Calu3 (cell line): Measurements from ENCODE around the gene EEPD1. TPM values are rescaled to one million over a fixed set of nuclear protein-coding genes. Genes with fewer than 3 reads are reported as not detected.

Source experiments
- BruUV-seq: library from RNA; stranded (reverse); fragments of 400-500 nt; replicated peaks from 2 replicates; lab custom pipeline; 2021; lab: Mats Ljungman, UMichigan
- CTCF ChIA-PET: fragments of 300-600 bp; sonication (Branson Sonifier 250); formaldehyde crosslinking; loops from one replicate; lab custom pipeline; 2022; ENCODE audit warnings: antibody characterized with exemption; lab: Charles Lee
- DNase-seq: peaks from one replicate; pipeline ENCODE4 v3.0.0; 2022
- H3K27ac Mint-ChIP-seq: one replicate; pipeline ENCODE4 v1.8.0; 2022; ENCODE audit warnings: mixed read lengths; ENCODE audit not compliant: unreplicated experiment
- H3K27me3 Mint-ChIP-seq: one replicate; pipeline ENCODE4 v1.8.0; 2022; ENCODE audit warnings: mixed read lengths; ENCODE audit not compliant: unreplicated experiment
- H3K36me3 Mint-ChIP-seq: one replicate; pipeline ENCODE4 v1.8.0; 2022; ENCODE audit warnings: mild to moderate bottlenecking, moderate library complexity, mixed read lengths; ENCODE audit not compliant: insufficient read depth, unreplicated experiment
- H3K4me1 Mint-ChIP-seq: one replicate; pipeline ENCODE4 v1.8.0; 2022; ENCODE audit warnings: mild to moderate bottlenecking, low read depth, mixed read lengths; ENCODE audit not compliant: unreplicated experiment
- H3K4me3 Mint-ChIP-seq: one replicate; pipeline ENCODE4 v1.8.0; 2022; ENCODE audit warnings: mild to moderate bottlenecking, low read depth, moderate library complexity, mixed read lengths; ENCODE audit not compliant: unreplicated experiment
- H3K9me3 Mint-ChIP-seq: one replicate; pipeline ENCODE4 v1.8.0; 2022; ENCODE audit warnings: low read depth, mixed read lengths; ENCODE audit not compliant: unreplicated experiment
- CTCF ChIP-seq: fragments of 200-600 bp; IDR thresholded peaks from one replicate; pipeline ENCODE4 v1.8.0; 2022; ENCODE audit warnings: antibody characterized with exemption; ENCODE audit not compliant: unreplicated experiment
- intact Hi-C: fragments of 100-400 bp; cut with micrococcal nuclease; formaldehyde crosslinking; loops from one replicate; pipeline ENCODE4 v1.10.0; 2022; ENCODE audit not compliant: unreplicated experiment
- total RNA-seq: library from RNA; stranded (reverse); gene quantifications from 2 replicates; pipeline ENCODE4 v1.2.3, GENCODE V29; 2022

EEPD1 gene
- total RNA-seq, 1 experiment from 2014 or later = 48.8 TPM

GRCh38 chr7:36260481-36260880 is 107.4 kb downstream of the EEPD1 start:
- no peak for DNase-seq
- no TSS peak for BruUV-seq
- CTCF ChIA-PET = interaction anchor here (0.7 kb wide), 1 partner anchor 108 kb away, joined by 3 read pairs; no protein-coding TSS in a partner anchor
- peak overlapping the region; percentile 16 for H3K27ac Mint-ChIP-seq
- peaks cover 4% of the 10 kb centered on the region for H3K36me3 Mint-ChIP-seq
- TF ChIP-seq CTCF = no peak
- H3K4me1 Mint-ChIP-seq = peaks cover 81% of the 10 kb centered on the region
- no peak overlapping the region for H3K4me3 Mint-ChIP-seq
- H3K27me3 Mint-ChIP-seq = no peaks in the 10 kb centered on the region
- peaks cover 8% of the 10 kb centered on the region for H3K9me3 Mint-ChIP-seq
- intact Hi-C loops = no loop called here

DNA sequence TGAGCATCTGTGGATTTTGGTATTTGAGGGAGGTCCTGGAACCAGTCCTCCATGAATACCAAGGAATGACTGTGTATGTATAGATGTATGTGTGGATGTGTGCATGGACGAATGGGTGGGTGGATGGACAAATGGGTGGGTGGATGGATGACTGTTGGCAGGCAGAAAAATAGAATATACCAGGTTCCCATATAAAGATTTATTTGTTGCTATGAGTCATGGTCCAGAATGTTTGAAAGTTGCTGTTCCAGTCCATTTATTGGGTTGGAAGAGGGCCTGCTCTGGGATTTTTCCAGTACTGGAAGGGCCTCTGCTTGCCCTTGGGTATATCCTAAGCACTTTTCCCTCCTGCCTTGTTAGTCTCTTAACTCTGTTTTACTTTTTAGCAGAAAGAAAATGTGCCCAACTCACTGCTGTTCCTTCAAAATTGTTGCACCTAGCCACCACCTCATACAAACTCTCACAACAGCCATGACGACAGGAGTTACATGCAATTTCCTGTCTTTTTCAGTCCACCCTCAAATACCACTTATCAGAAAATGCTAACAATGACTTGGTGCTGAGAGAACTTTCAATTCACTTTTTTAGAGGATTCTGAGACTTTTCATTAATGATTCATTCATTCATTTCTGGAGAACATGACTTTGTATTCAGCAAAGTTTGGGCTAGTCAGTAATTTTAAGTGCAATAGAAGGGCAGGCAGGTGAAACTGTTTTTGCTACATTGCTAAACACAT is 108.1 kb downstream of the EEPD1 start:
- BruUV-seq = no TSS peak
- CTCF ChIA-PET = no interaction called here

GRCh38 chr7:36262309-36263094 is 109.4 kb downstream of the EEPD1 start:
- Mint-ChIP-seq H3K27ac (peak overlapping the region; percentile 64), H3K9me3 (no peaks in the 10 kb centered on the region), H3K27me3 (no peaks in the 10 kb centered on the region), H3K4me3 (peak overlapping the region; percentile 38), H3K4me1 (peaks cover 81% of the 10 kb centered on the region), H3K36me3 (peaks cover 4% of the 10 kb centered on the region)
- DNase-seq = no peak
- intact Hi-C loops = no loop called here
- no peak for TF ChIP-seq CTCF
- no TSS peak for BruUV-seq
- CTCF ChIA-PET = interaction anchor here (0.7 kb wide), 1 partner anchor 29 kb away, joined by 3 read pairs; no protein-coding TSS in a partner anchor

More for the DNA sequence above, 108.1 kb downstream of the EEPD1 start:
- Mint-ChIP-seq H3K36me3 (peaks cover 4% of the 10 kb centered on the region), H3K27me3 (no peaks in the 10 kb centered on the region), H3K27ac (peak overlapping the region; percentile 16), H3K4me1 (peaks cover 81% of the 10 kb centered on the region), H3K4me3 (no peak overlapping the region), H3K9me3 (peaks cover 2% of the 10 kb centered on the region)
- no peak for DNase-seq
- intact Hi-C loops = no loop called here
- no peak for TF ChIP-seq CTCF

DNA sequence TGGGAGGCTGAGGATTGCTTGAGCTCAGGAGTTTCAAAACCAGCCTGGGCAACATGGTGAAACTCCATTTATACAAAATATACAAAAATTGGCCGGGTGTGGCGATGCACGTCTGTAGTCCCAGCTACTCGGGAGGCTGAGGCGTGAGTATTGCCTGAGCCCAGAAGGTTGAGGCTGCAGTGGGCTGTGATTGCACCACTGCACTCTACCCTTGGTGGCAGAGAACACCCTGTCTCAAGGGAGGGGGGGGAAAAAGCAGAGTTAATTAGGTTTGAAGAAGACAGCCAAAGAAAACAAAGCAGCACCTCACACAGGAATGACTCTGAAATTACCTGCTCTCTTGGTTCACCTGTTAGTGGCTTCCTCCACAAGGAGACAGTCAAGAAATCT is 110.0 kb downstream of the EEPD1 start:
- Mint-ChIP-seq H3K4me3 (no peak overlapping the region), H3K9me3 (no peaks in the 10 kb centered on the region), H3K27ac (no peak overlapping the region), H3K4me1 (peaks cover 81% of the 10 kb centered on the region), H3K36me3 (peaks cover 1% of the 10 kb centered on the region), H3K27me3 (no peaks in the 10 kb centered on the region)
- TF ChIP-seq CTCF = no peak
- BruUV-seq = no TSS peak
- CTCF ChIA-PET = interaction anchor here (0.7 kb wide), 1 partner anchor 28 kb away, joined by 3 read pairs; no protein-coding TSS in a partner anchor
- intact Hi-C loops = no loop called here
- DNase-seq = no peak
